ENCODE results near the gene ALMS1.
A peak's percentile ranks its signal among the peaks of the same experiment; 100 is the strongest.

The ALMS1 gene

DNA sequence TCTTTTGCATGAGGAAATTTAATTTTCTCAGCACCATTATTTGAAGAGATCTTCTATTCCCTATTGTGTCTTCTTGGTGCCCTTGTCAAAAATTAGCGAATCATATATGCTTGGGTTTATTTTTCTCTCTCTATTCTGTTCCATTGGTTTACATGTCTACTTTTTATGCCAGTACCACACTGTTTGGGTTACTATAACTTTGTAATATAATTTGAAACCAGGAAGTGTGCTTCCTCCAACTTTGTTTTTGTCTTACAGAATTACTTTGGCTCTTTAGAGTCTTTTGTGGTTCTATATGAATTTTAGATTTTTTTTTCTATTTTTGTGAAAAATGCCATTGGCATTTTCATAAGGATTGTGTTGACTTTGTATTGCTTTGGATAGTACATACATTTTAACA lies 17.6 kb downstream of the ALMS1 start:
- TF ChIP-seq, protein P1, sequence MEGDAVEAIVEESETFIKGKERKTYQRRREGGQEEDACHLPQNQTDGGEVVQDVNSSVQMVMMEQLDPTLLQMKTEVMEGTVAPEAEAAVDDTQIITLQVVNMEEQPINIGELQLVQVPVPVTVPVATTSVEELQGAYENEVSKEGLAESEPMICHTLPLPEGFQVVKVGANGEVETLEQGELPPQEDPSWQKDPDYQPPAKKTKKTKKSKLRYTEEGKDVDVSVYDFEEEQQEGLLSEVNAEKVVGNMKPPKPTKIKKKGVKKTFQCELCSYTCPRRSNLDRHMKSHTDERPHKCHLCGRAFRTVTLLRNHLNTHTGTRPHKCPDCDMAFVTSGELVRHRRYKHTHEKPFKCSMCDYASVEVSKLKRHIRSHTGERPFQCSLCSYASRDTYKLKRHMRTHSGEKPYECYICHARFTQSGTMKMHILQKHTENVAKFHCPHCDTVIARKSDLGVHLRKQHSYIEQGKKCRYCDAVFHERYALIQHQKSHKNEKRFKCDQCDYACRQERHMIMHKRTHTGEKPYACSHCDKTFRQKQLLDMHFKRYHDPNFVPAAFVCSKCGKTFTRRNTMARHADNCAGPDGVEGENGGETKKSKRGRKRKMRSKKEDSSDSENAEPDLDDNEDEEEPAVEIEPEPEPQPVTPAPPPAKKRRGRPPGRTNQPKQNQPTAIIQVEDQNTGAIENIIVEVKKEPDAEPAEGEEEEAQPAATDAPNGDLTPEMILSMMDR (conservative IDR thresholded peaks at IDR 0.05; ENCODE audit: low read length): no peak
- no peak for DNase-seq (ENCODE audit: low read depth)
- no peak overlapping the region for H3K4me3 ChIP-seq (ENCODE audit: low read length)

DNA sequence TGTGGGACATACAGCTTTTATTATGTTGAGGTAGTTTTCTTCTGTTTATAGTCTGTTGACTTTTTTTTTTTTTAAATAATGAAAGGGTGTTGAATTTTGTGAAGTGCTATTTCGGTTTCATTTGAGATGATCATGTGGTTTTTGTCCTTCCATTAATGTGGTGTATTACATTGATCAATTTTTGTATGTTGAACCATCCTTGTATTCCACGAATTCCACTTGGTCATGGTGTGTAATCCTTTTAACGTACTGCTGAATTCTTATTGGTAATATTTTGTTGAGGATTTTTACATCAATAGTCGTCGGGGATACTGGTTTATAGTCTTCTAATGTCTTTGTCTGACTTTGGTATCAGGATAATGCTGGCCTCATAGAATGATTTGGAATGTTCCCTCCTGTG lies 18.8 kb downstream of the ALMS1 start:
- no peak overlapping the region for H3K4me3 ChIP-seq (ENCODE audit: low read length)
- TF ChIP-seq, protein P1 (conservative IDR thresholded peaks at IDR 0.05; ENCODE audit: low read length): no peak
- no peak for DNase-seq (ENCODE audit: low read depth)

DNA sequence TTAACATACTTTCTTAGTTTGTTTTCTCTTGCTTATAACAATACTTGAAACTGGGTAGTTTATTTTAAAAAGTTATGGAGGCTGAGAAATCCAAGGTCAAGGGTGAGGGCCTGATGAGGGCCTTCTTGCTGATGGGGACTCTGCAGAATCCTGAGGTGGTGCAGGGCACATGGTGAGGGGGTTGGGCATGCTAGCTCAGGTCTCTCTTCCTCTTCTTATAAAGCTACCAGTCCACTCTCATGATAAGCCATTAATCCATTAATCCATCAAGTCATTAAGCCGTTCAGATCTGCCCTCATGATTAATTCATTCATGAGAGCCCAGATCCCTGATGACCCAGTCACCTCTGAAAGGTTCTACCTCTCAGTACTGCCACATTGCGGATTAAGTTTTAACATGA lies 21.4 kb downstream of the ALMS1 start:
- TF ChIP-seq, protein P1 (conservative IDR thresholded peaks at IDR 0.05; ENCODE audit: low read length): no peak
- DNase-seq (ENCODE audit: low read depth): no peak
- no peak overlapping the region for H3K4me3 ChIP-seq (ENCODE audit: low read length)

DNA sequence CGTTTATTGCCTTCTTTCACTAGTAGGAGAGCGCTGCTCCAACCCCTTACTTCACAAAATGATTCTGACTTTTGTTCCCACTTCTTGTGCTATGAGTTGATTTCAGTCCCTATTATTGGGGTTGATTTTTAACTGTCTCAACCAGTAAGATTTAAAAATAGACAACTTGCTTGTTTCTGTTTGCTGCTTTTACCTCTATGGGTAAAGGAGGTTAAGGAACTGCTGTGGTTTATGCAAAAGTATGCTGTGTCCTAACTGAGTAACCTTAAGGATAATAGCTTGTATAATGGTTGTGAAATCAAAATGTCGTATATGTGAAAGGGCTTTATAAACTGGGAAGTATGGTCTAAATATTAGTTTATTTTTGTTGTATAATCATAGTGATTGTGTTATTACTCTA lies 22.6 kb downstream of the ALMS1 start:
- TF ChIP-seq, protein P1 (conservative IDR thresholded peaks at IDR 0.05; ENCODE audit: low read length): no peak

DNA sequence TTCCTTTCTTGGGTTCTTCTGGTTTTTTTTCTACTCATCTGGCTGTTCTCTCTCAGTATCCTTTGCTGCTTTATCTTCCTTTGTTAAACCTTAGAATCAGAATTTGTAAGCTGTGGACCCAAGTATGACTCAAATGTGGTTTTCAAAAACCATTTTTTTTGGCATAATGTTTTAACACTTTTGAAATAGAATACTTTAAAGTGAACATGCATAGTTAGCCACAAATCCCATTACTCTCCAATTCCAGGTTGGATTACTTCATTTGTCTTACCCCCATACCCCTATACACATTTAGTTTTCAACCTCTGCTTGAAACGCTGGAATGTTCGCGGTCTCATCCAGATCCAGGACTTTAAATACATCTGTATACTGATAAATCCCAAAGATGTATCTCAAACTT lies 29.1 kb downstream of the ALMS1 start:
- no peak overlapping the region for H3K4me3 ChIP-seq (ENCODE audit: low read length)
- TF ChIP-seq, protein P1 (conservative IDR thresholded peaks at IDR 0.05; ENCODE audit: low read length): no peak
- peak; percentile 25 for DNase-seq (ENCODE audit: low read depth)

More for the DNA sequence above, 22.6 kb downstream of the ALMS1 start:
- no peak for DNase-seq (ENCODE audit: low read depth)
- no peak overlapping the region for H3K4me3 ChIP-seq (ENCODE audit: low read length)

DNA sequence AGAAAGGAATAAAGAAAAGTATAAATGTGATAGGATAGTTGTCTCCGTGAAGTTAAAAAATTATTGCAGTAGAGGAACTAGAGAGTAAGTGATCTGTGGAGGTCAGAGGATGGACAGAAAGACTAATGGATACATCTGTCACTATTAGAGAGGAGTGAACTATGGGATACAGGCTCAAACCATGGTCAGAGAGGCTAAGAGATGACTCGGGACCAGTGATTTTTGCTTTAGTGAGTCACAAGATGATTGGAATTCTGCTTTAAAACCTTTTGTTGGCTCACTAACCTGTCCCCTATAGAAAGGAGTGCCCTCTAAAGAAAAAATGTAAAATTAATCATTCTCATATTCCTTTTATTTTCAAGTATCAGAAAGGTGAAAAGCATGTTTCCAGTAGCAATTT lies 30.3 kb downstream of the ALMS1 start:
- DNase-seq (ENCODE audit: low read depth): peak; percentile 15
- H3K4me3 ChIP-seq (ENCODE audit: low read length): no peak overlapping the region
- TF ChIP-seq, protein P1 (conservative IDR thresholded peaks at IDR 0.05; ENCODE audit: low read length): no peak

DNA sequence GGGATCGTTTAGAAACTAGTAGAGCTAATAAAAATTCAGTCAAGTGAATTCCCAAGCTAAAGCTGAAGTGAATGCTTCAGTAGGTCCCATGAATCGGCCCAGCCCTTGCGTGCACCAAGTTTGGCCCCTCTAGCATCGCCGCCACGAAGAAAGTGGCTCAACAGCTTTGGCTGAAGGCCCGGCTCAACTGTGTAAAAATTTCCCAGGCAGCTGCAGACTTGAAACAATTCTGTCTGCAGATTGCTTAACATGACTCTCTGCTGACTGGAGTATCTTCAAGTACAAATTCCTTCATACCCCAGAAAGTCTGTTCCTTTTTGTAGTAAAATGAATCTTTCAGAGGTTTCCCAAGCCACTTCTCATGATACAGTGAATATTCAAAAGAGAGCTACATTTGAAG lies 32.7 kb downstream of the ALMS1 start:
- TF ChIP-seq, protein P1 (conservative IDR thresholded peaks at IDR 0.05; ENCODE audit: low read length): no peak
- peak; percentile 96 for DNase-seq (ENCODE audit: low read depth)

More for the DNA sequence above, 32.7 kb downstream of the ALMS1 start:
- no peak overlapping the region for H3K4me3 ChIP-seq (ENCODE audit: low read length)
